ENCODE results near the gene PGLYRP1. TPM values are rescaled to one million over a fixed set of nuclear protein-coding genes. Genes with fewer than 3 reads are reported as not detected.

Gene PGLYRP1
- polyA plus RNA-seq, 10 donors, result 0.22 to 1.5 (median 0.63) TPM; not detected in 3

GRCh38 chr19:46002678-46003275, 20.1 kb downstream of the PGLYRP1 start:
- no peak for DNase-seq

DNA sequence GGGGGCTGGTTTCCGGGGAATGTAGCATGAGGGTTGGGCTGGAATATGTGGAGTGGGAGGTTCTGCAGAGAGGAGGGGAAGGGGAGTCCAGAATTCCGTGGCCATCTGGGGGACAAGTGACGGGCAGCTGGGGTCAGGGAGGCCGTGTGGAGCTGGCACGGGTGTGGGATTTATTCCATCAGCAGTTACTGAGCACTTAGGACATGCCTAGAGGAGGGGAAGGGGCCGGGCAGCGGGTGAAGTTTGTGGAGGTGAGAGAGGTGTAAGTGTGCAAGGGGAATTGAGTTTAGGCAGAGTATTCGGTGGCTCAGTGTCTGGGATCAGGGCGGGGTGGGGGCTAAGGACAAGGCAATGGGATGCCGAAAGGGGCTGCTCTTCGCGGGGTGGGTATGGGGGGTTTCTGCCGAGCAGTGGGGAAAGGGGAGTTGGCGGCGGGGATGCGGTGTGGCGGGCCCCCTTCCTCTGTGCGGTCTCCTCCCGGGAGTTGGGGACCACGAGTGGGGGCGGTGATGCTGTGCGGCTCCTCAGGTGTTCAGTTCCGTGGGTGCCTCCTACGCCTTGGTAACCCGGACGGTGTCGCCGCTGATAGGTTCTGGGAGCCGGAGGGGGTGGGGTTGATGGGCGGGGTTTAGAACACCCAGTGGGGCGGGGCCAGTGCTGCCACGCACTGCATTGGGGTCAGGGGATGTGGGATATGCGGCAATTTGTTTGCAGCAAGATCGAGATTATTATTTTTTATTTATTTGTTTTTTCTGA, 22.2 kb downstream of the PGLYRP1 start:
- DNase-seq, result no peak

- DNase-seq, result peak in 1 of 3 donors; percentile 41
Observed at GRCh38 chr19:45999653-46000121, 23.2 kb downstream of the PGLYRP1 start.

GRCh38 chr19:45998834-45999233, 24.0 kb downstream of the PGLYRP1 start:
- DNase-seq, result no peak

DNA sequence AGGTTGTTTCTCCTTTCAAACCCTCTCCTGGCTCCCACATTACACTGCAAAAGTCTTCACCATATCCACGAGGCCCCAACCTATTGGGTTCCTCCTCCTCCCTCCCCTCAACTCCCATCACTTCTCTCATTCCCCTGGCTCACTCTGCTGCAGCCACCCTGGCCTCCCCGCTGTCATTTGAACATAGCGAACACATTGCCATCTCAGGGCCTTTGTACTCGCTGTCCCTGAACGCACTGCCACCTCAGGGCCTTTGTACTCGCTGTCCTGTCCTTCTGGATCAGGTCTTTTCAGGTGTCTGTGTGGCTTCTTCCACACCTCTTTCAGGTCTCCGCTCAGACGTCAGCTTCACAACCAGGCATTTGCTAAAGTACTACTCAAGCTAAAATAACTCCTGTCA, 25.9 kb downstream of the PGLYRP1 start:
- no peak for DNase-seq

- no peak for DNase-seq
Observed at GRCh38 chr19:45995715-45996385, 27.0 kb downstream of the PGLYRP1 start.

DNA sequence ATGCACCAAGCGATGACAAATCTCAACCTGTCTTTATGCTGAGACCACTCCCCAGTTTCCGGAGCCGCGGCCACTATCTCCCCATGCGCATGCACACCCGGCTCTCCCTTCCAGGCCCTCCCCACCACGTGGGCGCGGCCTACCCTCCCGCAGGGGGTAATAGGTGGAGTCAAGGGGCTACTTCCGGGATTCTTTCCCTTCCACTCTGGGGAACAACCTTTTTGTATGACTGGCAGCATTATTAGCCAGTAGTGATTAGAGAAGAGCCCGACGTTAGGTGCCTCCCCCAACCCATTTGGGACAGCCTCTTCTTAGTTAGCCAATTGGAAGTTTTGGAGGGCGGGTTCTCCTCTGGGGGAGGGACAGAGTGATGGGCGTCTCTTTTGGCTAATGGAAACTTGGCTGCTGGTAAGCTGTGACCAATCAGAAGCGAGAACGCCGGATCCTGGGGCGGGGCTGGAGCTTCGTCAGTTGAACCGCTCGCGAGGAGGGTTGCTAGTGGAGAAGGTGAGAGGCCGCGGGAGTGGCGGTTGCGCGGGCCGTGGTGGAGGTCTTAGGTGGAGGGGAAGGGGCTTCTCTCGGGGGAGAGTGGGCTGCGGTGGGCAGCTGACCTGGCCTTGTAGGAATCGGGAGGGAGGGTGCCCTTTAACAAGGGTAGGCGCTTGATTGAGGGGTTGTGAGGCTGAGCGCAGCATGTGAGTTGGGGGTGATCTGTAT, 27.7 kb downstream of the PGLYRP1 start, which contains the start of gene CCDC61:
CCDC61 (plus strand) TSS at position 470 of the 717 bp plus-strand sequence. CDS start 7,552 bp downstream, outside the sequence.
- peak; percentile 99 to 100 (median 99) for DNase-seq

DNA sequence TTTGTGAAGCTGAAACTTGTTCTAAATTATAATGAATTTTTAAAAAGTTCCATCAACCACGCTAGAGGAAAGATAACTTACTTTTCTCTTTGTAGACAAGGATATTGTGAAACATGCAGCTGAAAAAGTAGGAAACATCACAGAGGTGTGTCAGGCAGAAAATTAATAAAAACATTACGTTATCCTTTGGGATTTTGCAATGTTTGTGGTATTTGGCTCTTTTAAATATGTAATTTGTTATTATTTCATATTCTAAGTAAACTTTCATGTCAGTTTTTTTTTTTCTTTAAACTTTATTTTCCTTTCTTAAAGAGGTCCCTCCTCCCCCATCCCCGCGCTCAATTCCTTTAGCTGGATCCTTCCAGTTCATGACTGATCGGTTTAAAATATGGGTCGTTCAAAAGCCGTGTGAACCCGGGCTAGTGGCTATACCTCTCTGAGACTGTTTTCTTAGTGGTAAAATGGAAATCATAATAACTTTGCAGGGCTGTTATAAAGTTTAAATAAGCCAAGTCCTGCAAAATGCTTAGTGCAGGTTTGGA, 28.3 kb downstream of the PGLYRP1 start:
- no peak for DNase-seq

- no peak for DNase-seq
Observed at GRCh38 chr19:45990113-45990728, 32.6 kb downstream of the PGLYRP1 start.

DNA sequence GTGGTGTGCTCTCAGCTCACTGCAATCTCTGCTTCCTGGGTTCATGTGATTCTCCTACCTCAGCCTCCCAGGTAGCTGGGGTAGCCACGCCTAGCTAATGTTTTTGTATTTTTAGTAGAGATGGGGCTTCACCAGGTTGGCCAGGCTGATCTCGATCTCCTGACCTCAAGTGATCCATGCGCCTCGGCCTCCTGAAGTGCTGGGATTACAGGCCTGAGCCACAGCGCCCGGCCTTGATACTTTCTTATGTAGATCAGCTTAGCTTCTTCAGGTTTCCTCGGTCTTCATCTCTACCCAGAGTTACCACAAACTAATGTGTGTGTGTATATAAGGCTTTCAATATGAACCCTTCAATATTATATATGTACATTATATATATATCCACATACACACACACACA, 37.5 kb downstream of the PGLYRP1 start:
- DNase-seq, result no peak

- DNase-seq, result no peak
Observed at GRCh38 chr19:45981350-45981749, 41.5 kb downstream of the PGLYRP1 start.

DNA sequence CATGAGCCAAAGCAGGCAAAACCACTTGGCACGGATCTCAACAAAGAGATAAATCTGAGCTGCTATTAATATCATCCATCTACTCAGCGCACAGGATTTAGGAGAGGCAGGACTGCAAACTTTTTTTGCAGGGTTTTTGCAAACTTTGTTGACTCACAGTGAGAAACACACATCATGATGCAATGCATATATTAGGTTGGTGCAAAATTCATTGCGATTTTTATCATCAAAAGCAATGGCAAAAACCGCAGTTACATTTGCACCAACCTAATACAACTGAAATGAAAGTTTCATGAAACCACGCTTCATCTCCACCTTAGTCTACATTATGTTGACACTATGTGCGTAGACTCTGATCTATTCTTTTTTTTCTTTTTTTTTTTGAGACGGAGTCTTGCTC, 44.7 kb downstream of the PGLYRP1 start:
- DNase-seq, result no peak

DNA sequence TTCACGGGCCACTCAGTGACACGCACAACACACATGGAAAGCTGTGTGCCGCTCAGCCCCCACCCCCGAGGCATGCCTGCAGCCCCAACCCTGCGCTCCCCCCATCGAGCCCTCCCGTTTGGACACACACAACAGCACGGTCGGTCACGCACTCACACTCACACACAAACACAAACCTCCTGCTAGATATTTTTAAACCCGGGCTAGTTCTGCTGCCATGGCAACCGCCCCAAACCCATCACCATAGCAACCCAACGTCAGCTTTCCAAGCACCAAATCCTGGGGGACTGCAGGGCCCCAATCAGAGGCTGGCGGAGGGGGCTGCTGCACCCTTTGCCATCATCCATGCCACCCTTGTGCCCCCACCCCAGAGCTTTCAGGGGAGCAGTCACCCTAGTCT, 46.7 kb downstream of the PGLYRP1 start:
- peak in 1 of 3 donors; percentile 42 for DNase-seq

DNA sequence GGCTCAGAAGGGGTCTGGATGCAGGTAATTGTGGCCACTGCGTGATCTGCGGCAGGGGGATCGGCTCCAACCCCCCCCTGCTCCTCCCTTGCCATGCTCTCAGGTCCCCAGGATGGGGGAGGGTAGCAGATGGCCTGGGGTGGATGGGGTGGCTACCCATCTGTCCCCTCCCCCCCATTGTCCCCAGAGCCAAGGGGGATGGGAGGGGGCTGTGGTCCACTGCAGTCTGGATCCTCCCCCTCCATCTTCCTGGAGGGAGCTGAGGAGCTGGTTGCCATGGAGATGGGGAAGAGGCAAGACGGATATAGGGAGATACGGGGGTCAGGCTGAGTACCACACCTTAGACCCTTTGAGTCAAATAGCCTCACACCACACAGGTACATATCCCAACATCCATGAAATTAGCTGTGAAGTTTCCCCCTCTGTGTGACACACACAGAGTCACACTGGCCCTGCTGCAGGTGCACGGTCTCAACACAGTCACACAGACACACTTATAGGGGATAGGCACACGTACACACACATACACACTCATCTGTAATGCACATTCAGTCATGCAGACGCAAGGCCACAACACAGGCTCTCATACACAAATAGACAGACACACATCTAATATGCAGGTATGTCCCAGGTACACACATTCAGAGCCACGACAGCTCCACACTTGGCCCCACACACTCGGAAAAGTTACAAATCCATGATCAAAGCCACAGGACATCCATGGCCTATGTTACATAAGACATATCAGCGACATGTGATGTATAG, 47.4 kb downstream of the PGLYRP1 start:
- no peak for DNase-seq

DNA sequence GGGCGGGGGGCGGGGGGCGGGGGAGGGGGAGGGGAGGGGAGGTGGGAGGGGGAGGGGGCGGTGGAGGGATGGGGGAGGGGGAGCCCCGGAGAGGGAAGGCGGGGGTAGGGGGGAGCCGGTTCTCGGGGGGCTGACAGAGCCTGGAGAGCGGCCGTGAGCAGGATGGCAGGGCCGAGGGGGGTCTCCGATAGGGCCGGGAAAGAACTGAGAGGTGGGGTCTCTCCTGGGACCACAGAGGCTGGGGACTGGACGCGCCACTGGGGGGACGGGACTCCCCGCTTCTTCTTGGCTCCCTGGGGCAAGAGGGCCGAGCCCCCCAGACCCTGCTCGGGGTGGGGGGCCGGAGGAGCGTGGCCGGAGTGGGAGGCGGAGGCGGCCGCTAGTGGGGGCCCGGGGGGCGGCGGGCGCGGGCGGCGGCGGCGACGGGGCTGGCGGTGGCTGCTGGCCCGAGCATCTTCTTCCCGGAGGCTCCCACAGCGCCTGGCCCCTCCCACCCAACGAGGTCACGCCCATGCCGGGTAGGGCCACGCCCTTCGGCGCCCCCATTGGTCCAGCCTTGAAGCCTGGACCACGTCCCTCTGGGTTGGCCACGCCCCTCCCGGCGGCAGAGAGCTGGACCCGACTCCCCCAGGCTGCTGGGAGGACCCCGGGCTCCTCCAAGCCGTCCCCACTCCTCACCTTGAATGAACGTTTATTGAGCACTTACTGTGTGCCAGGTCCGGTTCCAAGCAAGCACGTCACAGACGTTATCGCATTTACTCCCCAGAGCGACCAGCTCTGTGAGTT, 49.1 kb downstream of the PGLYRP1 start, which contains the start of gene NOVA2:
NOVA2 (minus strand) TSS at position 313 of the 786 bp plus-strand sequence. CDS start 514 bp downstream, outside the sequence.
- peak in 2 of 3 donors; percentile 39 to 56 for DNase-seq

GRCh38 chr19:45972947-45973540, 49.8 kb downstream of the PGLYRP1 start:
- DNase-seq, result no peak

DNA sequence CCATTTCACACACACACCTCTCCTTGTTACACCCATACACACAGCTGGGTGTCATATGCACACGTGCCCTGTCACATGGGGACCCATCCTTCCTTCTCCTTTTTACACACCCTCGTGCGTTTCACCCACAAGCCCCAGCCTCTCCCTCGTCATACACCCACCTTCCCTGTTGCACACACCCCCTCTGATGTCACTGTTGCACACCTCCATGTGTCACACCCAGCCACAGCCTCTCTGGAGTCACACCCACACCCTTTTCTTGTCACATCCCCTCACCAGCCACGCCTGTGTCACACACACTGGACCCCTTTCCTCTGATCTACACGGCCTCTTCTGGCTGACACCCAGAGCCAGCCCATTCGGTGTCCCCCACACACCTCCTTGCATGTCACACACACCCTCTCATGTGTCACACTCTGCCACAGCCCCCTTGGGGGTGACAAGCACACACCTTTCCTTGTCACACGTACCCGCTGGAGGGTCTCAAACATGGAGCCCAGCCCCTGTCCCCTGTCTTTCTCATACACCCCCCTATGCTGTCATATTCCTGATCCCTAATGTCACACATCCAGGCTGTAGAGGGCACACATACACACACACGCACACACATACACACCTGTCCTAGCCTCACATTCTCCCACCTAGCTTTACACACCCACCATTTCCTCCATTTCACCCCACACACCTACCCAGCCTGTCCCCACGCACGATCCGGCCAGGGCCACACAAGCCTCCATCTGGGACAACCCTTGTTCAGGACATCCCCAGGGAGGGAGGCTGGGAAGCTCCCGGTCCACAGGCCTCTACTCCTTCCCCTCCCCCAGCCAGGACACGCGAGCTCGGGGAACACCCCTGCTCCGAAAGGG, 50.5 kb downstream of the PGLYRP1 start:
- peak in 1 of 3 donors; percentile 34 for DNase-seq

All from muscle of back (tissue), 11 donors.